Right hindlimb (tissue), 1 donor: ENCODE results near the gene DCAF7.

ENCODE experiments used
- DNase-seq: peaks from one replicate; pipeline ENCODE4 v3.0.0-alpha.2; 2018

Gene DCAF7

GRCh38 chr17:63634163-63634562, 83.9 kb downstream of the DCAF7 start:
- peak; percentile 28 for DNase-seq

- DNase-seq, result no peak
Observed at GRCh38 chr17:63634816-63635215, 84.5 kb downstream of the DCAF7 start.

- no peak for DNase-seq
Observed at GRCh38 chr17:63635290-63635689, 85.0 kb downstream of the DCAF7 start.

GRCh38 chr17:63635787-63636186, 85.5 kb downstream of the DCAF7 start:
- DNase-seq, result no peak

- no peak for DNase-seq
Observed at GRCh38 chr17:63639125-63639524, 88.8 kb downstream of the DCAF7 start.

- DNase-seq, result no peak
Observed at GRCh38 chr17:63640038-63640437, 89.8 kb downstream of the DCAF7 start.

GRCh38 chr17:63641692-63642448, 91.6 kb downstream of the DCAF7 start:
- no peak for DNase-seq
